ENCODE data around the gene ARHGAP42.

DNA sequence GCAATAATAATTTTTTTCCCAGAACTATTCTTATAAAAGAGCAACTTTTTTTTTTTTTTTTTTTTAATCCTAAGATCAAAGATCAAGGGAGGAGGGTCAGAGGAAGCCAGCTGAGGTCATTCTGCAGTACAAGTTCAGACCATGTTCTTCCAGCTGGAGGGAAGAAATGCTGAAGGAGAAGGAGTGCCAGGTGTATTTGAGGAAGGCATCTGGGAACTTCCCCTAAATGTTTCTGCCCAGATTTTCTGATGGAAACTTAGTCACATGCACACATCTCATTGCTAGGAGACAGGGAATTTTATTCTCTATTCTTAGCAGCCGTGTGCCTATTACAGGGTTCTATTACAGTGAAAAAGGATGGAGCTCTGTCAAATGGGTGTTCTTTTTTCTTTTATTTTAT, 208.4 kb downstream of the ARHGAP42 start:
- TF ChIP-seq, protein P1, sequence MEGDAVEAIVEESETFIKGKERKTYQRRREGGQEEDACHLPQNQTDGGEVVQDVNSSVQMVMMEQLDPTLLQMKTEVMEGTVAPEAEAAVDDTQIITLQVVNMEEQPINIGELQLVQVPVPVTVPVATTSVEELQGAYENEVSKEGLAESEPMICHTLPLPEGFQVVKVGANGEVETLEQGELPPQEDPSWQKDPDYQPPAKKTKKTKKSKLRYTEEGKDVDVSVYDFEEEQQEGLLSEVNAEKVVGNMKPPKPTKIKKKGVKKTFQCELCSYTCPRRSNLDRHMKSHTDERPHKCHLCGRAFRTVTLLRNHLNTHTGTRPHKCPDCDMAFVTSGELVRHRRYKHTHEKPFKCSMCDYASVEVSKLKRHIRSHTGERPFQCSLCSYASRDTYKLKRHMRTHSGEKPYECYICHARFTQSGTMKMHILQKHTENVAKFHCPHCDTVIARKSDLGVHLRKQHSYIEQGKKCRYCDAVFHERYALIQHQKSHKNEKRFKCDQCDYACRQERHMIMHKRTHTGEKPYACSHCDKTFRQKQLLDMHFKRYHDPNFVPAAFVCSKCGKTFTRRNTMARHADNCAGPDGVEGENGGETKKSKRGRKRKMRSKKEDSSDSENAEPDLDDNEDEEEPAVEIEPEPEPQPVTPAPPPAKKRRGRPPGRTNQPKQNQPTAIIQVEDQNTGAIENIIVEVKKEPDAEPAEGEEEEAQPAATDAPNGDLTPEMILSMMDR (IDR thresholded peaks at IDR 0.05; ENCODE audit: low read depth, low read length): no peak
- TF ChIP-seq POLR2A (IDR thresholded peaks at IDR 0.05; ENCODE audit: extremely low read depth, insufficient read length): no peak
